Lower leg skin (tissue), 3 donors: ENCODE measurements around the gene CASP4.

Source experiments
- POLR2A ChIP-seq, 2 donors: fragments of 450-650 bp; IDR thresholded peaks; one replicate each; pipeline ENCODE4 v1.6.1; 2016 to 2017; ENCODE audit warnings: antibody characterized with exemption in 2 of 2, mild to moderate bottlenecking in 1 of 2, moderate library complexity in 1 of 2
- TF ChIP-seq, protein P1 (sequence below), 3 donors: fragments of 450-650 bp; IDR thresholded peaks; one replicate each; pipeline ENCODE4 v1.5.1; 2016; ENCODE audit warnings: antibody characterized with exemption in 3 of 3, mild to moderate bottlenecking in 3 of 3, moderate library complexity in 2 of 3

DNA sequence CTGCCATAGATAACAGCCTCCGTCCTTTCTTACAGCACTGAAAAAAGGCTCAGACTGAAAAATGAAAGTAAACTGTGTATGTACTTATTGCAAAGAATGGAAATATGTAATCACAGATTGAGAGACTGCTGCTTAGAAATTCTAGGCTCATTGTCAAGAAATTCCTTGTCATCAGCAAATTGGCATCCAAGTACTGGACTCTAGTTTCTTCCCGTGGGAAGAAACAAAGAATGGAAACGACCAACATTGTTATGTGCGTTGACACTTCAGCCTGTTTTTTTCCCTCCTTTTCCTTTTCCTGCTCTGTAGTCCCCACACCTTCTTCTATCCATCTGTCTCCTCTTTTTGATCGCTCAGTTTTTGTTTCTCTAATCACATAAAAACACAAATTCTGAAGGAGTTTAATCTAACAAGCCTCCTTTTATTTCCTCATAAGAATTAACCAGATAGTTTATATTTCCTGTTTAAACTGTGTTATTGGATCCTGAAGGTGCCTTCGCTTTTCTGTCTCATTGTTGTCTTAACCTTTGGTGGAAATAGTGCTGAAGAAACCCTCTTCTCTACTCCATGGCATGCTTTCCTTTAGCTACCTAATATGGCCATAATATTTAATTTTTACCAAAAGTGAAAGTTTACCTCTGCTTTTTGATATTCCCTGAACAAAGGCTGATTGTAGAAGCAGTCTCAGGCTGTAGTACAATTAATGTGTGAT is 50.1 kb downstream of the CASP4 start:
- TF ChIP-seq, protein P1, sequence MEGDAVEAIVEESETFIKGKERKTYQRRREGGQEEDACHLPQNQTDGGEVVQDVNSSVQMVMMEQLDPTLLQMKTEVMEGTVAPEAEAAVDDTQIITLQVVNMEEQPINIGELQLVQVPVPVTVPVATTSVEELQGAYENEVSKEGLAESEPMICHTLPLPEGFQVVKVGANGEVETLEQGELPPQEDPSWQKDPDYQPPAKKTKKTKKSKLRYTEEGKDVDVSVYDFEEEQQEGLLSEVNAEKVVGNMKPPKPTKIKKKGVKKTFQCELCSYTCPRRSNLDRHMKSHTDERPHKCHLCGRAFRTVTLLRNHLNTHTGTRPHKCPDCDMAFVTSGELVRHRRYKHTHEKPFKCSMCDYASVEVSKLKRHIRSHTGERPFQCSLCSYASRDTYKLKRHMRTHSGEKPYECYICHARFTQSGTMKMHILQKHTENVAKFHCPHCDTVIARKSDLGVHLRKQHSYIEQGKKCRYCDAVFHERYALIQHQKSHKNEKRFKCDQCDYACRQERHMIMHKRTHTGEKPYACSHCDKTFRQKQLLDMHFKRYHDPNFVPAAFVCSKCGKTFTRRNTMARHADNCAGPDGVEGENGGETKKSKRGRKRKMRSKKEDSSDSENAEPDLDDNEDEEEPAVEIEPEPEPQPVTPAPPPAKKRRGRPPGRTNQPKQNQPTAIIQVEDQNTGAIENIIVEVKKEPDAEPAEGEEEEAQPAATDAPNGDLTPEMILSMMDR (IDR thresholded peaks at IDR 0.05): no peak
- no peak for TF ChIP-seq POLR2A (IDR thresholded peaks at IDR 0.05)
